HepG2 (cell line): Measurements from ENCODE around the gene FGFR3. TPM values are rescaled to one million over a fixed set of nuclear protein-coding genes. Genes with fewer than 3 reads are reported as not detected.

ENCODE experiments used
- FOXC1 ChIP-seq: sonication (generic); formaldehyde crosslinking; IDR thresholded peaks from 2 replicates; pipeline ENCODE4 v1.8.0; 2022; ENCODE audit warnings: mild to moderate bottlenecking, missing genetic modification reagents, borderline replicate concordance
- GMEB2 ChIP-seq: IDR thresholded peaks from 2 replicates; pipeline ENCODE4 v1.6.1; 2016; ENCODE audit warnings: missing biosample characterization, missing genetic modification reagents, low read depth
- KLF11 ChIP-seq: IDR thresholded peaks from 2 replicates; pipeline ENCODE4 v1.6.1; 2016; ENCODE audit warnings: missing compliant biosample characterization
- MXD4 ChIP-seq: IDR thresholded peaks from 2 replicates; pipeline ENCODE4 v1.6.1; 2016; ENCODE audit warnings: mild to moderate bottlenecking, missing biosample characterization, missing genetic modification reagents
- NRL ChIP-seq: sonication (generic); formaldehyde crosslinking; IDR thresholded peaks from 2 replicates; pipeline ENCODE4 v1.5.0; 2020; ENCODE audit warnings: missing genetic modification reagents, mild to moderate bottlenecking, moderate library complexity, borderline replicate concordance
- ONECUT2 ChIP-seq: sonication (generic); formaldehyde crosslinking; IDR thresholded peaks from 2 replicates; pipeline ENCODE4 v1.4.0; 2020; ENCODE audit warnings: missing genetic modification reagents
- PBX3 ChIP-seq: sonication (generic); formaldehyde crosslinking; IDR thresholded peaks from 2 replicates; pipeline ENCODE4 v1.8.1; 2023; ENCODE audit warnings: missing genetic modification reagents, inconsistent platforms, borderline replicate concordance
- PITX1 ChIP-seq: sonication (generic); formaldehyde crosslinking; IDR thresholded peaks from 2 replicates; pipeline ENCODE4 v1.5.1; 2020; ENCODE audit warnings: mild to moderate bottlenecking, missing genetic modification reagents
- PTBP1 ChIP-seq: fragments of 200-400 bp; formaldehyde crosslinking; IDR thresholded peaks from 2 replicates; pipeline ENCODE4 v1.6.1; 2018; ENCODE audit warnings: low read length, low read depth; ENCODE audit not compliant: poor library complexity, severe bottlenecking
- SAFB2 ChIP-seq: sonication (generic); formaldehyde crosslinking; IDR thresholded peaks from 2 replicates; pipeline ENCODE4 v1.5.1; 2020; ENCODE audit warnings: missing genetic modification reagents, low read depth, mild to moderate bottlenecking, borderline replicate concordance
- TAF15 ChIP-seq: fragments of 200-400 bp; formaldehyde crosslinking; IDR thresholded peaks from one replicate; pipeline ENCODE4 v1.6.1; 2018; ENCODE audit warnings: mild to moderate bottlenecking, low read depth, low read length; ENCODE audit not compliant: poor library complexity, severe bottlenecking
- TBL1XR1 ChIP-seq: fragments of 150-350 bp; IDR thresholded peaks from 2 replicates; pipeline ENCODE4 v1.6.1; 2014; ENCODE audit warnings: borderline replicate concordance, low read length; ENCODE audit not compliant: partially characterized antibody
- ZBTB1 ChIP-seq: sonication (generic); formaldehyde crosslinking; IDR thresholded peaks from 2 replicates; pipeline ENCODE4 v1.4.0; 2020; ENCODE audit warnings: missing genetic modification reagents, borderline replicate concordance
- ZNF225 ChIP-seq: sonication (generic); formaldehyde crosslinking; IDR thresholded peaks from 2 replicates; pipeline ENCODE4 v1.4.0; 2020; ENCODE audit warnings: mild to moderate bottlenecking, missing genetic modification reagents
- ZNF232 ChIP-seq: sonication (generic); formaldehyde crosslinking; IDR thresholded peaks from 2 replicates; pipeline ENCODE4 v1.4.0; 2020; ENCODE audit warnings: missing genetic modification reagents, borderline replicate concordance
- polyA plus RNA-seq, 8 experiments: library from polyadenylated mRNA; depleted of rRNA in 3 of 8; stranded (reverse) in 7 of 8; unstranded in 1 of 8; fragments of >200 nt; fragmentation: Illumina TruSeq in 4 of 8; extraction: Trizol in 4 of 8; gene quantifications; 2 replicates each; pipeline versions ENCODE4 v1.2.1 to v1.2.3, GENCODE V29; 2011 to 2016; ENCODE audit warnings: low read depth in 4 of 8, missing spikeins in 1 of 8, mixed read lengths in 1 of 8; ENCODE audit not compliant: insufficient read depth in 1 of 8
- total RNA-seq, 5 experiments: library from RNA; depleted of rRNA; stranded (reverse); fragments of >200 nt; fragmentation: Illumina TruSeq; extraction: Trizol; gene quantifications; 2 replicates each; pipeline ENCODE4 v1.2.3, GENCODE V29; 2016; ENCODE audit warnings: low read depth in 1 of 5
- TF ChIP-seq, protein P1 (sequence below): sonication (generic); formaldehyde crosslinking; IDR thresholded peaks from one replicate; pipeline ENCODE4 v1.5.1; 2020; ENCODE audit warnings: mild to moderate bottlenecking, missing genetic modification reagents; ENCODE audit errors: not compliant biosample characterization
- TF ChIP-seq, protein P2 (sequence below): sonication (generic); formaldehyde crosslinking; IDR thresholded peaks from 2 replicates; pipeline ENCODE4 v1.5.1; 2020; ENCODE audit warnings: missing genetic modification reagents, mild to moderate bottlenecking, borderline replicate concordance

FGFR3 gene
- total and polyA plus RNA-seq, 2 of the 13 experiments (the other 11 are each of a cell fraction or from before 2014, with no cell fraction given): 103 to 109 TPM

DNA sequence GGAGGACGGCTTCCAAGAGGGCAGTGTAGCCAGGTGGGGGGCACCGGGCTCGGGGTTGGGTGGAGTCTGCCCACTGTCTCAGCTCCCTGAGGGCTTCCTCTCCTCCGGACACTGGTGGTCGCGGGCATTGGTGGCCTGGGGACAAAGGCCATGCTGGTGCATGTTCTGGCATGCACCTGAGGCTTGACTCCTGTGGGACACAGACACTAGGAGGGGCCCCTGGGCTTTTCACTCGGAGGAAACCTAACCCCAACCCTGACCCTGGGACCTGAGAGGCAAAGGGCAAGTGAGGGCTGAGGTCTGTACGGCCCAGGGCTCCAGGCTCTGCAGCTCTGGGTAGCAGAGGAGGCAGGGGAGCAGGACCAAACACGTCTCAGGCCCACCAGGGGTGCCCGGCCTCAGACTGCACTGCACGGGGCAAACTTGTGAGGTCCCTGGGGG lies 22.3 kb upstream of the FGFR3 start (continued):
- no peak for TF ChIP-seq NRL (CRISPR knock-in tag)
- no peak for TF ChIP-seq ZNF232 (CRISPR knock-in tag)
- TF ChIP-seq PBX3: no peak
- no peak for TF ChIP-seq MXD4 (CRISPR knock-in tag)
- TF ChIP-seq FOXC1 (CRISPR knock-in tag): 0 out of 2 replicates have a peak, but pooled peaks have one; percentile 37
- TF ChIP-seq ZBTB1 (CRISPR knock-in tag): no peak
- no peak for TF ChIP-seq GMEB2 (CRISPR knock-in tag)
- TF ChIP-seq KLF11 (CRISPR knock-in tag): no peak
- TF ChIP-seq, protein P1, sequence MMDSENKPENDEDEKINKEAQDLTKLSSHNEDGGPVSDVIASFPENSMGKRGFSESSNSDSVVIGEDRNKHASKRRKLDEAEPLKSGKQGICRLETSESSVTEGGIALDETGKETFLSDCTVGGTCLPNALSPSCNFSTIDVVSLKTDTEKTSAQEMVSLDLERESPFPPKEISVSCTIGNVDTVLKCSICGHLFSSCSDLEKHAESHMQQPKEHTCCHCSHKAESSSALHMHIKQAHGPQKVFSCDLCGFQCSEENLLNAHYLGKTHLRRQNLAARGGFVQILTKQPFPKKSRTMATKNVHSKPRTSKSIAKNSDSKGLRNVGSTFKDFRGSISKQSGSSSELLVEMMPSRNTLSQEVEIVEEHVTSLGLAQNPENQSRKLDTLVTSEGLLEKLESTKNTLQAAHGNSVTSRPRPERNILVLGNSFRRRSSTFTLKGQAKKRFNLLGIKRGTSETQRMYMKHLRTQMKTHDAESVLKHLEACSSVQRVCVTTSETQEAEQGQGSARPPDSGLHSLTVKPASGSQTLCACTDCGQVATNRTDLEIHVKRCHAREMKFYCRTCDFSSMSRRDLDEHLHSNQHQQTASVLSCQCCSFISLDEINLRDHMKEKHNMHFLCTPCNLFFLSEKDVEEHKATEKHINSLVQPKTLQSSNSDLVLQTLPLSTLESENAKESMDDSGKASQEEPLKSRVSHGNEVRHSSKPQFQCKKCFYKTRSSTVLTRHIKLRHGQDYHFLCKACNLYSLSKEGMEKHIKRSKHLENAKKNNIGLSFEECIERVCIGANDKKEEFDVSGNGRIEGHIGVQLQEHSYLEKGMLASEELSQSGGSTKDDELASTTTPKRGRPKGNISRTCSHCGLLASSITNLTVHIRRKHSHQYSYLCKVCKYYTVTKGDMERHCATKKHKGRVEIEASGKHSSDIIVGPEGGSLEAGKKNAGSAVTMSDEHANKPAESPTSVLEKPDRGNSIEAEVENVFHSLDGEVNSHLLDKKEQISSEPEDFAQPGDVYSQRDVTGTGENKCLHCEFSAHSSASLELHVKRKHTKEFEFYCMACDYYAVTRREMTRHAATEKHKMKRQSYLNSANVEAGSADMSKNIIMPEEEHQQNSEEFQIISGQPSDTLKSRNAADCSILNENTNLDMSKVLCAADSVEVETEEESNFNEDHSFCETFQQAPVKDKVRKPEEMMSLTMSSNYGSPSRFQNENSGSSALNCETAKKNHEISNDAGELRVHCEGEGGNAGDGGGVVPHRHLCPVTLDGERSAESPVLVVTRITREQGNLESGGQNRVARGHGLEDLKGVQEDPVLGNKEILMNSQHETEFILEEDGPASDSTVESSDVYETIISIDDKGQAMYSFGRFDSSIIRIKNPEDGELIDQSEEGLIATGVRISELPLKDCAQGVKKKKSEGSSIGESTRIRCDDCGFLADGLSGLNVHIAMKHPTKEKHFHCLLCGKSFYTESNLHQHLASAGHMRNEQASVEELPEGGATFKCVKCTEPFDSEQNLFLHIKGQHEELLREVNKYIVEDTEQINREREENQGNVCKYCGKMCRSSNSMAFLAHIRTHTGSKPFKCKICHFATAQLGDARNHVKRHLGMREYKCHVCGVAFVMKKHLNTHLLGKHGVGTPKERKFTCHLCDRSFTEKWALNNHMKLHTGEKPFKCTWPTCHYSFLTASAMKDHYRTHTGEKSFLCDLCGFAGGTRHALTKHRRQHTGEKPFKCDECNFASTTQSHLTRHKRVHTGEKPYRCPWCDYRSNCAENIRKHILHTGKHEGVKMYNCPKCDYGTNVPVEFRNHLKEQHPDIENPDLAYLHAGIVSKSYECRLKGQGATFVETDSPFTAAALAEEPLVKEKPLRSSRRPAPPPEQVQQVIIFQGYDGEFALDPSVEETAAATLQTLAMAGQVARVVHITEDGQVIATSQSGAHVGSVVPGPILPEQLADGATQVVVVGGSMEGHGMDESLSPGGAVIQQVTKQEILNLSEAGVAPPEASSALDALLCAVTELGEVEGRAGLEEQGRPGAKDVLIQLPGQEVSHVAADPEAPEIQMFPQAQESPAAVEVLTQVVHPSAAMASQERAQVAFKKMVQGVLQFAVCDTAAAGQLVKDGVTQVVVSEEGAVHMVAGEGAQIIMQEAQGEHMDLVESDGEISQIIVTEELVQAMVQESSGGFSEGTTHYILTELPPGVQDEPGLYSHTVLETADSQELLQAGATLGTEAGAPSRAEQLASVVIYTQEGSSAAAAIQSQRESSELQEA: peak; percentile 20
- no peak for TF ChIP-seq PTBP1
- no peak for TF ChIP-seq PITX1 (CRISPR knock-in tag)
- TF ChIP-seq, protein P2, sequence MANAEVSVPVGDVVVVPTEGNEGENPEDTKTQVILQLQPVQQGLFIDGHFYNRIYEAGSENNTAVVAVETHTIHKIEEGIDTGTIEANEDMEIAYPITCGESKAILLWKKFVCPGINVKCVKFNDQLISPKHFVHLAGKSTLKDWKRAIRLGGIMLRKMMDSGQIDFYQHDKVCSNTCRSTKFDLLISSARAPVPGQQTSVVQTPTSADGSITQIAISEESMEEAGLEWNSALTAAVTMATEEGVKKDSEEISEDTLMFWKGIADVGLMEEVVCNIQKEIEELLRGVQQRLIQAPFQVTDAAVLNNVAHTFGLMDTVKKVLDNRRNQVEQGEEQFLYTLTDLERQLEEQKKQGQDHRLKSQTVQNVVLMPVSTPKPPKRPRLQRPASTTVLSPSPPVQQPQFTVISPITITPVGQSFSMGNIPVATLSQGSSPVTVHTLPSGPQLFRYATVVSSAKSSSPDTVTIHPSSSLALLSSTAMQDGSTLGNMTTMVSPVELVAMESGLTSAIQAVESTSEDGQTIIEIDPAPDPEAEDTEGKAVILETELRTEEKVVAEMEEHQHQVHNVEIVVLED (CRISPR knock-in tag): no peak; the same call in 1 of the 2 replicates
- TF ChIP-seq SAFB2: no peak
- no peak for TF ChIP-seq ZNF225 (CRISPR knock-in tag)
- no peak for TF ChIP-seq TBL1XR1
- no peak for TF ChIP-seq TAF15
- no peak for TF ChIP-seq ONECUT2
